Effector memory CD4-positive, alpha-beta T cell (primary cell): ENCODE measurements around the gene TXN2.
A peak's percentile ranks its signal among the peaks of the same experiment; 100 is the strongest.

Source experiments
- DNase-seq, 3 donors: peaks; one replicate each; pipeline ENCODE4 v3.0.0-alpha.2; 2020
- H3K27ac ChIP-seq: 2 replicates; pipeline ENCODE4 v1.7.0; 2013; ENCODE audit warnings: mild to moderate bottlenecking, low read length, moderate library complexity; ENCODE audit not compliant: insufficient read depth, poor library complexity, severe bottlenecking
- H3K27me3 ChIP-seq: replicated peaks from 2 replicates; pipeline ENCODE4 v1.7.0; 2013; ENCODE audit warnings: mild to moderate bottlenecking, low read length; ENCODE audit not compliant: insufficient read depth, control insufficient read depth, poor library complexity, severe bottlenecking
- H3K36me3 ChIP-seq: 2 replicates; pipeline ENCODE4 v1.7.0; 2013; ENCODE audit warnings: mild to moderate bottlenecking, low read length, moderate library complexity; ENCODE audit not compliant: control insufficient read depth, insufficient read depth
- H3K4me1 ChIP-seq: 2 replicates; pipeline ENCODE4 v1.7.0; 2013; ENCODE audit warnings: low read length, mild to moderate bottlenecking; ENCODE audit not compliant: control insufficient read depth, insufficient read depth, poor library complexity, severe bottlenecking
- H3K4me3 ChIP-seq: 2 replicates; pipeline ENCODE4 v1.7.0; 2013; ENCODE audit warnings: low read length, low read depth, mild to moderate bottlenecking; ENCODE audit not compliant: insufficient read depth, poor library complexity, severe bottlenecking
- H3K9me3 ChIP-seq: 2 replicates; pipeline ENCODE4 v1.7.0; 2013; ENCODE audit warnings: mild to moderate bottlenecking, low read length, moderate library complexity; ENCODE audit not compliant: control insufficient read depth

Gene TXN2

DNA sequence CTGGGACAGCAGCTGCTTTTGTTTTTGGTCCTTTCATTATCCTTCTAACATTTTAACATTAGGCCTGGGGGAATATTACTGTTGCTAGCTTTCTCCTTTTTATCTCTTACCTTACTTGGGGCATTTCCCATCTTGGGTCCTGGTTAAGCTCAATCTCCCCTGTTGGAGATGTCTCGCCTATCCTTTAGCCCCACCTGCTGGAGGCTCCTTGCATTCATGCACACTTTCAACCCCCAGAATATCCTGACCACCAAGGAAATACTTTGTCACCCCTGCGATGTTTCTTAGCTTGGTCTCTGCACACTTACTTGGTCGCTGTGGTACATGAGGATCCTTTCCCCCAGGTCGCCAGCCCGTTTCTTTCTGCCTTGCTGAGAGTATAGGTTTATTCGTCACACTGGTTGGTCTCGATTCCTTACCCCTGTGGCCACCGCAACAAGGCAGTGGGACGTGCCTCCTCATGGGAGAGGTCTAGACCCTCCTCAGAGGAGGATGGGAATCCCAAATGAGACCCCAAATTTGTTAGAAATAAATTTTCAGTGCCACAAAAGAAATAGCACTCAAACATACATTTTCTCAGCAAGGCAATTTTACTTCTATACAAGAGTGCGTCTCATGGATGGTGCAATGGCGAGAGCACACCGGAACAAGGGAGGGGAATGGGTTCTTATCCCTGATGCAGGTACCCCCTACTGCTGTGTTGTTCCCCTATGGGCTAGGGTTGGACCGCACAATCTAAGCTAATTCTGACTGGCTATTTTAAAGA, 5.4 kb upstream of the TXN2 start:
- H3K27me3 ChIP-seq, result no peaks in the 10 kb centered on the region
- DNase-seq, result peak; percentile 31 to 51 (median 32)
- no peaks in the 10 kb centered on the region for H3K9me3 ChIP-seq
- no peak overlapping the region for H3K27ac ChIP-seq
- H3K36me3 ChIP-seq, result no peaks in the 10 kb centered on the region
- H3K4me3 ChIP-seq, result no peak overlapping the region
- no peaks in the 10 kb centered on the region for H3K4me1 ChIP-seq

DNA sequence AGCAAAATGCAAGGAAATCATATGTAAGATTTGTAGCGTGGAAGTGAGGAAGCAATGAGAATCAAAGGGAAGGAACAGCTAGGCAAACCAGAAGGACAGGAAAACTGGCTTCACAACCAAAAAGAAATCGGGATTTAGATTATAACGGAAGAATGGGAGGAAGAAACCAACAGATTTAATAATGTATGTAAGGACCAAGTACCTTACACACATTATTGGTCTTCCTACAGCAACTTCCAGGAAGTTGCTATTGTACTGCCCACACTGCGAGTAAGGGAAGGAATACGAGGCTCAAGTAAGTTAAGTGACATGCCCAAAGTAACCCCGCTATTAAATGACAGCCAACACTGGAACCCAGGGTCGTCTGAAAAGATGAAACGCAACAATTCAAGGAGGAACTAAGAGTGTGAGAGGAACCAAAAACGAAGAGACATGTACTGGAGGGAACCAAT, 473 bp downstream of the TXN2 start:
- H3K4me1 ChIP-seq, result peaks cover 10% of the 10 kb centered on the region
- no peaks in the 10 kb centered on the region for H3K27me3 ChIP-seq
- DNase-seq, result no peak
- peaks cover 17% of the 10 kb centered on the region for H3K36me3 ChIP-seq
- no peaks in the 10 kb centered on the region for H3K9me3 ChIP-seq
- peak overlapping the region; percentile 92 for H3K27ac ChIP-seq
- H3K4me3 ChIP-seq, result peak overlapping the region; percentile 73

- Histone ChIP-seq H3K4me3 (no peak overlapping the region), H3K36me3 (peaks cover 36% of the 10 kb centered on the region), H3K4me1 (peaks cover 10% of the 10 kb centered on the region), H3K27ac (no peak overlapping the region), H3K27me3 (no peaks in the 10 kb centered on the region), H3K9me3 (no peaks in the 10 kb centered on the region)
- no peak for DNase-seq
Measured at GRCh38 chr22:36478966-36479365, 2.5 kb downstream of the TXN2 start.

GRCh38 chr22:36475341-36475740, 6.1 kb downstream of the TXN2 start:
- peaks cover 4% of the 10 kb centered on the region for H3K4me1 ChIP-seq
- no peak overlapping the region for H3K27ac ChIP-seq
- peaks cover 62% of the 10 kb centered on the region for H3K36me3 ChIP-seq
- H3K4me3 ChIP-seq, result no peak overlapping the region
- no peak for DNase-seq
- no peaks in the 10 kb centered on the region for H3K27me3 ChIP-seq
- H3K9me3 ChIP-seq, result no peaks in the 10 kb centered on the region

GRCh38 chr22:36472689-36473088, 8.8 kb downstream of the TXN2 start:
- Histone ChIP-seq H3K36me3 (peaks cover 56% of the 10 kb centered on the region), H3K4me3 (no peak overlapping the region), H3K9me3 (no peaks in the 10 kb centered on the region), H3K27me3 (no peaks in the 10 kb centered on the region), H3K27ac (no peak overlapping the region), H3K4me1 (peaks cover 8% of the 10 kb centered on the region)
- DNase-seq, result no peak

GRCh38 chr22:36471341-36471821, 10.1 kb downstream of the TXN2 start:
- Histone ChIP-seq H3K27ac (no peak overlapping the region), H3K4me3 (no peak overlapping the region), H3K36me3 (peaks cover 49% of the 10 kb centered on the region), H3K27me3 (no peaks in the 10 kb centered on the region), H3K9me3 (no peaks in the 10 kb centered on the region), H3K4me1 (peaks cover 8% of the 10 kb centered on the region)
- no peak for DNase-seq

DNA sequence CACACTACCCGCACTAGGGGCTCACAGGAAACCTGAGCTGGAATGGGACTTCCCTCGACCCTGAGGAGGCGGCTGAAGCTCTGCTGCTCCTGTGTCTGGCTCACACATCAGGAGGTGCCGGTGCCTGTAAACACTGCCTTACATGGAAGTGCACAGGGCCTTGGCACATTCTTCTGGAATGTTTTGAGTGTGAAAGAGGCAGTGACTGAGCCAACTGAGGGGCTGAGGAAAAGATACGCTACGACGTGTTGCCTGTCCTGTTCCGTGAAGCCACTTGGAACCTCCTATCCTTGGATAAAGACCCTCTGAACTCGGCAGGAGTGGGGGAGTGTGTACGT, 10.5 kb downstream of the TXN2 start:
- H3K4me3 ChIP-seq, result no peak overlapping the region

GRCh38 chr22:36470162-36470993, 11.1 kb downstream of the TXN2 start:
- Histone ChIP-seq H3K27me3 (no peaks in the 10 kb centered on the region), H3K4me1 (peaks cover 8% of the 10 kb centered on the region), H3K9me3 (no peaks in the 10 kb centered on the region), H3K27ac (no peak overlapping the region), H3K36me3 (peaks cover 41% of the 10 kb centered on the region), H3K4me3 (no peak overlapping the region)
- DNase-seq, result peak; percentile 68 to 74 (median 73)

More for the DNA sequence above, 10.5 kb downstream of the TXN2 start:
- no peak for DNase-seq
- H3K9me3 ChIP-seq, result no peaks in the 10 kb centered on the region
- H3K27me3 ChIP-seq, result no peaks in the 10 kb centered on the region
- H3K4me1 ChIP-seq, result peaks cover 8% of the 10 kb centered on the region
- no peak overlapping the region for H3K27ac ChIP-seq
- H3K36me3 ChIP-seq, result peaks cover 47% of the 10 kb centered on the region

GRCh38 chr22:36469094-36469710, 12.2 kb downstream of the TXN2 start:
- DNase-seq, result no peak
- H3K36me3 ChIP-seq, result peaks cover 30% of the 10 kb centered on the region
- no peak overlapping the region for H3K27ac ChIP-seq
- no peaks in the 10 kb centered on the region for H3K9me3 ChIP-seq
- peaks cover 8% of the 10 kb centered on the region for H3K4me1 ChIP-seq
- no peaks in the 10 kb centered on the region for H3K27me3 ChIP-seq
- no peak overlapping the region for H3K4me3 ChIP-seq
